SW 1271 (cell line): ENCODE measurements around the gene SMOC1.
A peak's percentile ranks its signal among the peaks of the same experiment; 100 is the strongest.

Source experiments
- DNase-seq, 2 experiments: peaks; one replicate each; lab custom pipeline; 2025; lab: John Stamatoyannopoulos, UW

The SMOC1 gene

GRCh38 chr14:70045844-70046535 is 166.8 kb downstream of the SMOC1 start:
- no peak for DNase-seq

- DNase-seq, result no peak
Observed at GRCh38 chr14:70047598-70048312, 168.5 kb downstream of the SMOC1 start.

GRCh38 chr14:70048313-70048654 is 169.1 kb downstream of the SMOC1 start:
- DNase-seq, result no peak

- no peak for DNase-seq
Observed at GRCh38 chr14:70049605-70050004, 170.4 kb downstream of the SMOC1 start.

GRCh38 chr14:70050136-70050535 is 170.9 kb downstream of the SMOC1 start:
- no peak for DNase-seq

GRCh38 chr14:70052990-70053389 is 173.8 kb downstream of the SMOC1 start:
- DNase-seq, result no peak

- no peak for DNase-seq
Observed at GRCh38 chr14:70057519-70058136, 178.4 kb downstream of the SMOC1 start.

- DNase-seq, result no peak
Observed at GRCh38 chr14:70059545-70059944, 180.3 kb downstream of the SMOC1 start.

- DNase-seq, result peak in 1 of 2 experiments; percentile 5
Observed at GRCh38 chr14:70061108-70061507, 181.9 kb downstream of the SMOC1 start.

GRCh38 chr14:70064136-70064865 is 185.1 kb downstream of the SMOC1 start:
- DNase-seq, result no peak

- DNase-seq, result no peak
Observed at GRCh38 chr14:70067810-70068209, 188.6 kb downstream of the SMOC1 start.

GRCh38 chr14:70069186-70069585 is 190.0 kb downstream of the SMOC1 start:
- DNase-seq, result no peak

GRCh38 chr14:70073924-70074566 is 194.8 kb downstream of the SMOC1 start:
- peak in 1 of 2 experiments; percentile 57 for DNase-seq

- DNase-seq, result no peak
Observed at GRCh38 chr14:70077005-70077404, 197.8 kb downstream of the SMOC1 start.

GRCh38 chr14:70077720-70078119 is 198.5 kb downstream of the SMOC1 start:
- DNase-seq, result no peak

- no peak for DNase-seq
Observed at GRCh38 chr14:70078329-70078728, 199.1 kb downstream of the SMOC1 start.

GRCh38 chr14:70080076-70080475 is 200.9 kb downstream of the SMOC1 start:
- no peak for DNase-seq
